Heart left ventricle (tissue), 16 donors: ENCODE data around the gene NUP160. TPM values are rescaled to one million over a fixed set of nuclear protein-coding genes. Genes with fewer than 3 reads are reported as not detected.

Experiments used
- ATAC-seq, 4 donors: fragments of 200-7000 bp; cut with Tn5 transposase; one replicate each; pipeline ENCODE4 v1.9.1; 2020 to 2022; ENCODE audit warnings: moderate library complexity in 4 of 4, mild to moderate bottlenecking in 3 of 4, moderate number of reproducible peaks in 1 of 4
- DNase-seq, 5 donors: peaks; one replicate each; pipeline ENCODE4 v3.0.0-alpha.2; 2020
- H3K27ac ChIP-seq, 12 donors: fragments of 200-600 bp; sonication (generic) in 4 of 12; one replicate each; pipeline versions ENCODE4 v1.5.0 to v1.8.0; 2016 to 2022; ENCODE audit warnings: mild to moderate bottlenecking in 2 of 12
- H3K27me3 ChIP-seq, 9 donors: fragments of 200-600 bp; sonication (generic) in 2 of 9; one replicate each; pipeline versions ENCODE4 v1.5.1 to v1.8.0; 2016 to 2022; ENCODE audit warnings: mild to moderate bottlenecking in 3 of 9
- H3K36me3 ChIP-seq, 9 donors: fragments of 200-600 bp; sonication (generic) in 2 of 9; one replicate each; pipeline versions ENCODE4 v1.5.0 to v1.8.0; 2018 to 2022; ENCODE audit warnings: mild to moderate bottlenecking in 2 of 9
- H3K4me1 ChIP-seq, 12 donors: fragments of 200-600 bp; sonication (generic) in 4 of 12; one replicate each; pipeline versions ENCODE4 v1.5.0 to v1.8.0; 2016 to 2022; ENCODE audit warnings: mild to moderate bottlenecking in 3 of 12
- H3K4me3 ChIP-seq, 12 donors: fragments of 200-600 bp; sonication (generic) in 4 of 12; one replicate each; pipeline versions ENCODE4 v1.5.0 to v1.8.0; 2017 to 2022; ENCODE audit warnings: mild to moderate bottlenecking in 9 of 12, moderate library complexity in 4 of 12
- H3K9me3 ChIP-seq, 12 donors: fragments of 200-600 bp; sonication (generic) in 4 of 12; one replicate each; pipeline versions ENCODE4 v1.5.0 to v1.8.0; 2016 to 2022; ENCODE audit warnings: mild to moderate bottlenecking in 1 of 12
- CTCF ChIP-seq, 12 donors: fragments of 200-600 bp; sonication (generic) in 4 of 12; IDR thresholded peaks; one replicate each; pipeline versions ENCODE4 v1.5.0 to v1.8.0; 2018 to 2022; ENCODE audit warnings: antibody characterized with exemption in 12 of 12, mild to moderate bottlenecking in 5 of 12
- POLR2A ChIP-seq, 2 donors: fragments of 450-650 bp; IDR thresholded peaks; one replicate each; pipeline ENCODE4 v1.6.1; 2017; ENCODE audit warnings: antibody characterized with exemption in 2 of 2, mild to moderate bottlenecking in 2 of 2, moderate library complexity in 2 of 2
- WGBS, 4 donors: extraction: QIAGEN DNeasy Blood & Tissue Kit in 2 of 4; methylation state at CpG; one replicate each; pipeline versions ENCODE4 v1.1.5 to v1.1.7; 2013 to 2018; 5-methylcytosine and 5-hydroxymethylcytosine counted together
- intact Hi-C, 10 donors: fragments of 100-400 bp; cut with DNase I; formaldehyde crosslinking; loops; one replicate each; pipeline versions ENCODE4 v1.11.1 to v1.14.2; 2022
- polyA plus RNA-seq, 2 donors: library from polyadenylated mRNA; stranded (reverse); fragments of 200-250 nt; gene quantifications; one replicate each; pipeline ENCODE4 v1.2.3, GENCODE V29; 2013
- total RNA-seq, 9 donors: library from RNA; depleted of rRNA in 2 of 9; stranded (reverse); fragments of >200 nt in 2 of 9; fragmentation: NEBNext Ultra II Directional in 3 of 9; extraction: Animal tissue kit (Norgen Biotek cat#: 25700) in 3 of 9; gene quantifications; one replicate each; pipeline versions ENCODE4 v1.1.0 to v1.2.4, GENCODE V29; 2016 to 2023
- donor health status: ischemic (EF 13 %, LVEDD 7.1; RV severe dilation, severe dysfunction).
- donor health status: healthy with polysubstance abuse.
- donor health status: DM: no; HTN: yes; CAD: no.
- donor health status: DM: no; HTN: no; CAD: no.
- donor health status: ischemic (EF 25% LVEDD 6.9; RV normal size, moderate dysfunction).
- donor health status: ischemic (EF 25% LVEDD 5.7; RV mildly dilated, moderate dysfunction).
- donor health status: healthy.
- donor health status: DM: yes; HTN: yes; CAD: no.
- donor health status: ischemic (EF 35%, LVEDD 5.7; RV mildly dilated, moderate dysfunction).
- donor health status: nonischemic (EF 11% LVEDD 7.7; RV severe dilation, severe dysfunction).
- donor health status: DM: yes; HTN: yes; CAD: no.
- donor health status: PGD.
- donor health status: ischemic (EF 29% LVEDD 5.4; RV normal size, mild dysfunction).
- donor health status: nonischemic (EF 23%, LVEDD 6.1; RV moderate dilation, normal function).

NUP160 gene
- total and polyA plus RNA-seq, 11 donors: 9.4 to 19.7 (median 13.7) TPM

GRCh38 chr11:47863898-47864430 lies 15.8 kb upstream of the NUP160 start:
- Histone ChIP-seq H3K9me3 (no peaks in the 10 kb centered on the region), H3K4me1 (peaks cover 0 to 49% (median 4%) of the 10 kb centered on the region in 12 donors), H3K27me3 (no peaks in the 10 kb centered on the region), H3K27ac (peak overlapping the region in 7 of 12 donors; percentile 7 to 81 (median 41)), H3K36me3 (no peaks in the 10 kb centered on the region), H3K4me3 (no peak overlapping the region)
- intact Hi-C loops: no loop called here
- no peak for TF ChIP-seq CTCF (IDR thresholded peaks at IDR 0.05)
- no peak for TF ChIP-seq POLR2A (IDR thresholded peaks at IDR 0.05)
- ATAC-seq (no peak), DNase-seq (no peak)
- 90 to 95% (median 93%) methylated on average over 4 of the region's 4 CpGs for whole genome bisulfite sequencing, 4 donors

GRCh38 chr11:47863189-47863897 lies 15.2 kb upstream of the NUP160 start:
- no peak overlapping the region for H3K4me3 ChIP-seq
- H3K27me3 ChIP-seq: no peaks in the 10 kb centered on the region
- H3K36me3 ChIP-seq: no peaks in the 10 kb centered on the region
- intact Hi-C loops: no loop called here
- WGBS, 4 donors: 46 to 55% (median 49%) methylated on average over 4 of the region's 4 CpGs
- H3K4me1 ChIP-seq: peaks cover 0 to 45% (median 4%) of the 10 kb centered on the region in 12 donors
- H3K9me3 ChIP-seq: no peaks in the 10 kb centered on the region
- DNase-seq (no peak), ATAC-seq (peak in 3 of 4 donors; percentile 48 to 72 (median 57))
- no peak for TF ChIP-seq POLR2A (IDR thresholded peaks at IDR 0.05)
- peak overlapping the region in 5 of 12 donors; percentile 25 to 81 (median 41) for H3K27ac ChIP-seq

- DNase-seq: no peak
- WGBS, 4 donors: 69 to 83% (median 78%) methylated on average over 4 of the region's 4 CpGs
- peak in 1 of 4 donors; percentile 33 for ATAC-seq
- peaks cover 0 to 54% (median 7%) of the 10 kb centered on the region in 12 donors for H3K4me1 ChIP-seq
- no peaks in the 10 kb centered on the region for H3K36me3 ChIP-seq
- intact Hi-C loops: no loop called here
- peak overlapping the region in 1 of 12 donors; percentile 81 for H3K27ac ChIP-seq
- no peak for TF ChIP-seq CTCF (IDR thresholded peaks at IDR 0.05)
- TF ChIP-seq POLR2A (IDR thresholded peaks at IDR 0.05): no peak
- no peaks in the 10 kb centered on the region for H3K27me3 ChIP-seq
- H3K4me3 ChIP-seq: no peak overlapping the region
- no peaks in the 10 kb centered on the region for H3K9me3 ChIP-seq
Observed at GRCh38 chr11:47861728-47862127, 13.6 kb upstream of the NUP160 start.

- H3K27ac ChIP-seq: no peak overlapping the region
- TF ChIP-seq POLR2A (IDR thresholded peaks at IDR 0.05): no peak
- no peak for TF ChIP-seq CTCF (IDR thresholded peaks at IDR 0.05)
- DNase-seq: no peak
- intact Hi-C loops: no loop called here
- H3K27me3 ChIP-seq: no peaks in the 10 kb centered on the region
- 79 to 96% (median 88%) methylated on average over 6 of the region's 6 CpGs for WGBS, 4 donors
- H3K4me1 ChIP-seq: peaks cover 0 to 49% (median 7%) of the 10 kb centered on the region in 12 donors
- H3K36me3 ChIP-seq: no peaks in the 10 kb centered on the region
- H3K9me3 ChIP-seq: no peaks in the 10 kb centered on the region
- no peak for ATAC-seq
- no peak overlapping the region for H3K4me3 ChIP-seq
Observed at GRCh38 chr11:47860536-47860935, 12.4 kb upstream of the NUP160 start.
